Ishikawa (cell line): ENCODE data around the gene MEGF11.

Source experiments
- CEBPB ChIP-seq: IDR thresholded peaks from 2 replicates; pipeline ENCODE4 v1.6.1; 2012
- CREB1 ChIP-seq: IDR thresholded peaks from 2 replicates; pipeline ENCODE4 v1.6.1; 2012; ENCODE audit warnings: low read depth
- EGR1 ChIP-seq: IDR thresholded peaks from 2 replicates; pipeline ENCODE4 v1.6.1; 2012
- EP300 ChIP-seq: IDR thresholded peaks from 2 replicates; pipeline ENCODE4 v1.6.1; 2012; ENCODE audit warnings: borderline replicate concordance
- FOXM1 ChIP-seq: IDR thresholded peaks from 2 replicates; pipeline ENCODE4 v1.6.1; 2012; ENCODE audit warnings: low read depth, borderline replicate concordance
- NFIC ChIP-seq: IDR thresholded peaks from 2 replicates; pipeline ENCODE4 v1.6.1; 2012
- RAD21 ChIP-seq: IDR thresholded peaks from 2 replicates; pipeline ENCODE4 v1.6.1; 2012; ENCODE audit warnings: low read depth
- REST ChIP-seq: IDR thresholded peaks from 2 replicates; pipeline ENCODE4 v1.6.1; 2012; ENCODE audit warnings: low read depth, mild to moderate bottlenecking
- TAF1 ChIP-seq: IDR thresholded peaks from 2 replicates; pipeline ENCODE4 v1.6.1; 2012; ENCODE audit warnings: low read depth, mild to moderate bottlenecking
- TCF12 ChIP-seq: IDR thresholded peaks from 2 replicates; pipeline ENCODE4 v1.6.1; 2012; ENCODE audit warnings: low read depth
- TEAD4 ChIP-seq: IDR thresholded peaks from 2 replicates; pipeline ENCODE4 v1.6.1; 2012
- YY1 ChIP-seq: IDR thresholded peaks from 2 replicates; pipeline ENCODE4 v1.6.1; 2012; ENCODE audit warnings: low read depth
- ZBTB7A ChIP-seq: IDR thresholded peaks from 2 replicates; pipeline ENCODE4 v1.6.1; 2012; ENCODE audit warnings: low read depth
- TF ChIP-seq, protein P1 (sequence below): IDR thresholded peaks from 2 replicates; pipeline ENCODE4 v1.6.1; 2012
- TF ChIP-seq, protein P2 (sequence below): IDR thresholded peaks from 2 replicates; pipeline ENCODE4 v1.6.1; 2012

The MEGF11 gene

DNA sequence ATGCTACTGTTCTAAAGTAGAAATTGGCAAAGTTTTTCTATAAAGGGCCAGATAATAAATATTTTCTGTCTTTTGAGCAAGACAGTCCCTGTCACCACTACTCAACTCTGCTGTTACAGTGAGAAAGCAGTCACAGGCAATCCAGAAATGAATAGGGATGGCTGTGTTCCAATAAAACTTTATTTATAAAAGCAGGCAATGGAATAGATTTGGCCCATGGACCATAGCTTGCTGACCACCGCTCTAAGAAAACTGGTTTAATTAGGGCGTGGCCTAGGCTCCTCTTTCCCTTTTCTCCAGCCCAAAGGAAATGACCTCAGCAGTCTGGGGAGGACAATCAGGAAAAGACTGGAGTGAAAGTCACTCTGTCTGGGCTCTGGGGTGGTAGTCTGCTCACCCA, 183.8 kb downstream of the MEGF11 start:
- TF ChIP-seq RAD21: no peak
- no peak for TF ChIP-seq TEAD4
- no peak for TF ChIP-seq TAF1
- no peak for TF ChIP-seq FOXM1
- TF ChIP-seq, protein P1, sequence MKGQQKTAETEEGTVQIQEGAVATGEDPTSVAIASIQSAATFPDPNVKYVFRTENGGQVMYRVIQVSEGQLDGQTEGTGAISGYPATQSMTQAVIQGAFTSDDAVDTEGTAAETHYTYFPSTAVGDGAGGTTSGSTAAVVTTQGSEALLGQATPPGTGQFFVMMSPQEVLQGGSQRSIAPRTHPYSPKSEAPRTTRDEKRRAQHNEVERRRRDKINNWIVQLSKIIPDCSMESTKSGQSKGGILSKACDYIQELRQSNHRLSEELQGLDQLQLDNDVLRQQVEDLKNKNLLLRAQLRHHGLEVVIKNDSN: no peak
- TF ChIP-seq TCF12: no peak
- no peak for TF ChIP-seq CEBPB
- TF ChIP-seq YY1: no peak
- TF ChIP-seq REST: no peak
- TF ChIP-seq EGR1: no peak
- no peak for TF ChIP-seq EP300
- no peak for TF ChIP-seq NFIC
- no peak for TF ChIP-seq CREB1
- no peak for TF ChIP-seq ZBTB7A
- TF ChIP-seq, protein P2, sequence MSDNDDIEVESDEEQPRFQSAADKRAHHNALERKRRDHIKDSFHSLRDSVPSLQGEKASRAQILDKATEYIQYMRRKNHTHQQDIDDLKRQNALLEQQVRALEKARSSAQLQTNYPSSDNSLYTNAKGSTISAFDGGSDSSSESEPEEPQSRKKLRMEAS: no peak

- no peak for TF ChIP-seq CEBPB
- no peak for TF ChIP-seq TAF1
- TF ChIP-seq EP300: no peak
- no peak for TF ChIP-seq NFIC
- TF ChIP-seq TCF12: no peak
- no peak for TF ChIP-seq CREB1
- TF ChIP-seq FOXM1: no peak
- TF ChIP-seq, protein P2: no peak
- TF ChIP-seq ZBTB7A: no peak
- no peak for TF ChIP-seq REST
- TF ChIP-seq YY1: no peak
- TF ChIP-seq, protein P1: no peak
- no peak for TF ChIP-seq TEAD4
Observed at GRCh38 chr15:66068801-66069200, 184.7 kb downstream of the MEGF11 start.

DNA sequence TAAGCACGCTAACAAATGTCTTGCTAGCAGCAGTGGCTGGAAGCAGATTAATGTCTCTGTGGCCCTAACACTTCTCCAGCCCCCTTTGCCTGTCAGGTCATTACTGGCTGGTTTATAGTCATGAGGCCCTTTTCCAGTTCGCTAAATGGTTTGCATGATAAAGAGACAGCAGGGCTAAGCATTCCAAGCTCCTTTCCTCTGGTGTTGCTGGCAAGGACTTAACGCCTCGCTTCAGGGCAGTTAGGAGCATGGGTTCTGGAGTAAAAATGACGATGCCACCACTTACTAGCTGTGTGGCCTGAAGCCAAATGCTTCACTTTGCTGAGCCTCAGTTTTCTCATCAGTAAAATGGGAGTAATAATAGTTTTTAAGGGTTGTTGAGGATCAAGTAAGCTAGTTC, 185.9 kb downstream of the MEGF11 start:
- no peak for TF ChIP-seq TCF12

GRCh38 chr15:66066481-66066880, 187.1 kb downstream of the MEGF11 start:
- TF ChIP-seq FOXM1 (no peak), TEAD4 (no peak), YY1 (no peak), TCF12 (no peak), RAD21 (no peak), TAF1 (no peak), EP300 (no peak), EGR1 (no peak), NFIC (no peak), ZBTB7A (no peak), REST (no peak), CREB1 (no peak), CEBPB (no peak)
- TF ChIP-seq, protein P1: no peak
- TF ChIP-seq, protein P2: no peak
